K562 (cell line): ENCODE data around the gene UGT1A5.

ENCODE experiments used
- POLR2AphosphoS5 ChIP-seq: IDR thresholded peaks from 2 replicates; pipeline ENCODE4 v1.6.1; 2011; ENCODE audit warnings: mild to moderate bottlenecking, low read depth, low read length, moderate library complexity; ENCODE audit not compliant: control insufficient read depth, insufficient read depth
- TF ChIP-seq, protein P1 (sequence below): fragments of 450-650 bp; IDR thresholded peaks from 2 replicates; pipeline ENCODE4 v1.6.1; 2016; ENCODE audit warnings: borderline replicate concordance

DNA sequence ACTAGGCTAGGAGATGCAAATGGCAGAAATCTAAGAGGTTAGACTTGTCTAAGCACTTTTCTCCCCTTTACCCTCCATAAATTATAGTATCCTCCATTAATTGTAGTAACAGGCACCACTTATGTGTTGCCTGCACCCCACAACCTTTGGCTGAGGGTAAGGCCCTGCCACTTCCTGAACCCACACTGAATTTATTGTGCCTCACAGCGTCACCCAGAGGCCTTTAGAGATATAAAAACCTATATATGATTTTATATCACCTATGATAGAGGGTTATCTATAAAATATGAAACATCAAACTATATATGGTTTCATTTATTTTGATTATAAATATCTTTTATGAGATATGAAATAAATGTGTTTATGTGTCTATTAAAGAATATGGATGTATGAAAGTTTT is 38.4 kb upstream of the UGT1A5 start:
- TF ChIP-seq, protein P1, sequence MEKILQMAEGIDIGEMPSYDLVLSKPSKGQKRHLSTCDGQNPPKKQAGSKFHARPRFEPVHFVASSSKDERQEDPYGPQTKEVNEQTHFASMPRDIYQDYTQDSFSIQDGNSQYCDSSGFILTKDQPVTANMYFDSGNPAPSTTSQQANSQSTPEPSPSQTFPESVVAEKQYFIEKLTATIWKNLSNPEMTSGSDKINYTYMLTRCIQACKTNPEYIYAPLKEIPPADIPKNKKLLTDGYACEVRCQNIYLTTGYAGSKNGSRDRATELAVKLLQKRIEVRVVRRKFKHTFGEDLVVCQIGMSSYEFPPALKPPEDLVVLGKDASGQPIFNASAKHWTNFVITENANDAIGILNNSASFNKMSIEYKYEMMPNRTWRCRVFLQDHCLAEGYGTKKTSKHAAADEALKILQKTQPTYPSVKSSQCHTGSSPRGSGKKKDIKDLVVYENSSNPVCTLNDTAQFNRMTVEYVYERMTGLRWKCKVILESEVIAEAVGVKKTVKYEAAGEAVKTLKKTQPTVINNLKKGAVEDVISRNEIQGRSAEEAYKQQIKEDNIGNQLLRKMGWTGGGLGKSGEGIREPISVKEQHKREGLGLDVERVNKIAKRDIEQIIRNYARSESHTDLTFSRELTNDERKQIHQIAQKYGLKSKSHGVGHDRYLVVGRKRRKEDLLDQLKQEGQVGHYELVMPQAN, result no peak
- TF ChIP-seq POLR2AphosphoS5, result no peak
